Liver (tissue), 9 donors: ENCODE data around the gene USP2. TPM values are rescaled to one million over a fixed set of nuclear protein-coding genes. Genes with fewer than 3 reads are reported as not detected.
"Not testable (repeated sequence)": the region's sequence is repeated elsewhere in the genome, so short reads cannot be mapped to it uniquely, and the experiment has no call there.

ENCODE experiments used
- DNase-seq: peaks from one replicate; pipeline ENCODE4 v3.0.0-alpha.2; 2017; ENCODE audit warnings: low spot score
- H3K27ac ChIP-seq, 2 donors: one replicate each; pipeline ENCODE4 v1.7.0; 2013; ENCODE audit warnings: inconsistent platforms in 2 of 2, low read length in 2 of 2, control low read depth in 1 of 2, low read depth in 1 of 2, mild to moderate bottlenecking in 1 of 2
- H3K27me3 ChIP-seq, 4 donors: one replicate each; pipeline versions ENCODE4 v1.6.1 to v1.7.0; 2013; ENCODE audit warnings: low read length in 3 of 4, inconsistent platforms in 1 of 4, mild to moderate bottlenecking in 1 of 4, moderate library complexity in 1 of 4; ENCODE audit not compliant: control insufficient read depth in 4 of 4, insufficient read depth in 4 of 4
- H3K36me3 ChIP-seq, 4 donors: one replicate each; pipeline versions ENCODE4 v1.6.1 to v1.7.0; 2013; ENCODE audit warnings: low read length in 3 of 4, mild to moderate bottlenecking in 3 of 4, low read depth in 1 of 4, moderate library complexity in 1 of 4; ENCODE audit not compliant: control insufficient read depth in 4 of 4, insufficient read depth in 3 of 4
- H3K4me1 ChIP-seq, 4 donors: one replicate each; pipeline versions ENCODE4 v1.6.1 to v1.7.0; 2013; ENCODE audit warnings: low read length in 3 of 4, mild to moderate bottlenecking in 3 of 4, moderate library complexity in 1 of 4; ENCODE audit not compliant: control insufficient read depth in 4 of 4, insufficient read depth in 4 of 4
- H3K4me3 ChIP-seq, 3 donors: one replicate each; pipeline versions ENCODE4 v1.6.1 to v1.7.0; 2013; ENCODE audit warnings: low read length in 3 of 3, control low read depth in 1 of 3, low read depth in 1 of 3, mild to moderate bottlenecking in 1 of 3
- H3K9ac ChIP-seq, 2 donors: one replicate each; pipeline ENCODE4 v1.7.0; 2013; ENCODE audit warnings: low read length in 2 of 2, mild to moderate bottlenecking in 2 of 2, moderate library complexity in 2 of 2, control low read depth in 1 of 2, low read depth in 1 of 2
- H3K9me3 ChIP-seq, 4 donors: one replicate each; pipeline versions ENCODE4 v1.6.1 to v1.7.0; 2013; ENCODE audit warnings: low read length in 3 of 4; ENCODE audit not compliant: control insufficient read depth in 4 of 4
- EGR1 ChIP-seq, 2 donors: IDR thresholded peaks; 2 replicates each; pipeline ENCODE4 v1.6.1; 2016 to 2018; ENCODE audit warnings: antibody characterized with exemption in 2 of 2, low read depth in 2 of 2
- FOXA2 ChIP-seq: IDR thresholded peaks from 2 replicates; pipeline ENCODE4 v1.6.1; 2016; ENCODE audit warnings: antibody characterized with exemption
- GABPA ChIP-seq, 2 donors: IDR thresholded peaks in 1 of 2; conservative IDR thresholded peaks in 1 of 2; 2 replicates each; pipeline ENCODE4 v1.6.1; 2016; ENCODE audit warnings: antibody characterized with exemption in 2 of 2, mild to moderate bottlenecking in 1 of 2, moderate library complexity in 1 of 2
- HNF4A ChIP-seq, 2 donors: conservative IDR thresholded peaks; 2 replicates each; pipeline ENCODE4 v1.6.1; 2016; ENCODE audit warnings: antibody characterized with exemption in 2 of 2, mild to moderate bottlenecking in 2 of 2
- HNF4G ChIP-seq: IDR thresholded peaks from 2 replicates; pipeline ENCODE4 v1.6.1; 2016; ENCODE audit warnings: antibody characterized with exemption
- JUND ChIP-seq, 2 donors: IDR thresholded peaks; 2 replicates each; pipeline ENCODE4 v1.6.1; 2016; ENCODE audit warnings: antibody characterized with exemption in 2 of 2
- NR2F2 ChIP-seq: IDR thresholded peaks from 2 replicates; pipeline ENCODE4 v1.6.1; 2016; ENCODE audit warnings: antibody characterized with exemption
- RAD21 ChIP-seq, 2 donors: IDR thresholded peaks; 2 replicates each; pipeline ENCODE4 v1.6.1; 2016; ENCODE audit warnings: antibody characterized with exemption in 2 of 2, mild to moderate bottlenecking in 2 of 2
- RXRA ChIP-seq, 2 donors: IDR thresholded peaks; 2 replicates each; pipeline ENCODE4 v1.6.1; 2017 to 2018; ENCODE audit warnings: antibody characterized with exemption in 2 of 2, mild to moderate bottlenecking in 1 of 2
- SP1 ChIP-seq: IDR thresholded peaks from 2 replicates; pipeline ENCODE4 v1.6.1; 2018; ENCODE audit warnings: antibody characterized with exemption, mild to moderate bottlenecking
- TAF1 ChIP-seq: conservative IDR thresholded peaks from 2 replicates; pipeline ENCODE4 v1.6.1; 2016; ENCODE audit warnings: antibody characterized with exemption, mild to moderate bottlenecking
- YY1 ChIP-seq: IDR thresholded peaks from 2 replicates; pipeline ENCODE4 v1.6.1; 2016; ENCODE audit warnings: antibody characterized with exemption, mild to moderate bottlenecking
- WGBS: extraction: QIAGEN DNeasy Blood & Tissue Kit; methylation state at CpG from one replicate; pipeline ENCODE4 v1.1.7; 2013; 5-methylcytosine and 5-hydroxymethylcytosine counted together
- polyA plus RNA-seq, 2 donors: library from polyadenylated mRNA; stranded (reverse) in 1 of 2; unstranded in 1 of 2; fragments of 200-250 nt in 1 of 2; fragments of >200 nt in 1 of 2; fragmentation: Nextera tagmentation in 1 of 2; extraction: Ambion mirVana in 1 of 2; gene quantifications; one replicate each; pipeline versions ENCODE4 v1.2.1 to v1.2.3, GENCODE V29; 2013 to 2015
- total RNA-seq, 2 donors: library from RNA; depleted of rRNA; stranded (reverse); fragments of >200 nt; gene quantifications; one replicate each; pipeline ENCODE4 v1.2.3, GENCODE V29; 2014
- TF ChIP-seq, protein P1 (sequence below): IDR thresholded peaks from 2 replicates; pipeline ENCODE4 v1.6.1; 2016; ENCODE audit warnings: antibody characterized with exemption
- TF ChIP-seq, protein P2 (sequence below): IDR thresholded peaks from 2 replicates; pipeline ENCODE4 v1.6.1; 2016; ENCODE audit warnings: antibody characterized with exemption, mild to moderate bottlenecking
- TF ChIP-seq, protein P3 (sequence below): IDR thresholded peaks from 2 replicates; pipeline ENCODE4 v1.6.1; 2016; ENCODE audit warnings: antibody characterized with exemption
- TF ChIP-seq, protein P4 (sequence below): IDR thresholded peaks from 2 replicates; pipeline ENCODE4 v1.6.1; 2016; ENCODE audit warnings: antibody characterized with exemption
- TF ChIP-seq, protein P5 (sequence below): fragments of 150-350 bp; IDR thresholded peaks from 2 replicates; pipeline ENCODE4 v1.5.1; 2017; ENCODE audit warnings: improper control_type of control experiment, low read depth, low read length; ENCODE audit not compliant: missing input control
- donor health status: healthy.
- donor health status: healthy.
- donor health status: healthy.
- donor health status: healthy.
- donor health status: healthy.

USP2 gene
- total and polyA plus RNA-seq, 4 donors, result 0.65 to 4.4 (median 2.1) TPM

DNA sequence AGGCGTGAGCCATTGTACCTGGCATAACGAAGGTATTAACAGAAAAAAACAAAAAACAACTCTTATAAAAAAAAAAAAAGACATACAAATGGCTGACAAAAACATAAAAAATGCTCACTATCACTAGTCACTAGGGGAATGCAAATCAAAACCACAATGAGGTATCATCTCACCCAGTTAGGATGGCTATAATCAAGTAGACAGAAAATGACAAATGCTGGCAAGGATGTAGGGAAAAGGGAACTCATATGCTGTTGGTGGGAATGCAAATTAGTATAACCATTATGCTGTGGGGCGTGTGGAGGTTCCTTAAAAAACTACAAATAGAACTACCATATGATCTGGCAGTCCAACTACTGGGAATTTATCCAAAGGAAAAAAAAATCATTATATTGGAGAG is 24.5 kb upstream of the USP2 start:
- WGBS, result 90% methylated on average over 3 of the region's 3 CpGs
- no peak overlapping the region for H3K9ac ChIP-seq
- no peaks in the 10 kb centered on the region for H3K27me3 ChIP-seq
- no peaks in the 10 kb centered on the region for H3K4me1 ChIP-seq
- no peak for DNase-seq
- no peak overlapping the region for H3K27ac ChIP-seq
- H3K9me3 ChIP-seq, result peaks cover 0 to 1% (median 0%) of the 10 kb centered on the region in 4 donors
- no peaks in the 10 kb centered on the region for H3K36me3 ChIP-seq
- TF ChIP-seq FOXA2 (no peak), YY1 (no peak), SP1 (no peak), GABPA (IDR thresholded peaks at IDR 0.05 in 1 of 2, conservative IDR thresholded peaks at IDR 0.05 in 1 of 2) (no peak), EGR1 (IDR thresholded peaks at IDR 0.05; ENCODE audit: low read depth in 2 of 2) (no peak), HNF4A (conservative IDR thresholded peaks at IDR 0.05) (no peak), RAD21 (IDR thresholded peaks at IDR 0.05) (no peak), HNF4G (no peak), TAF1 (no peak), NR2F2 (no peak), JUND (IDR thresholded peaks at IDR 0.05) (no peak), RXRA (IDR thresholded peaks at IDR 0.05) (no peak)
- TF ChIP-seq, protein P1, sequence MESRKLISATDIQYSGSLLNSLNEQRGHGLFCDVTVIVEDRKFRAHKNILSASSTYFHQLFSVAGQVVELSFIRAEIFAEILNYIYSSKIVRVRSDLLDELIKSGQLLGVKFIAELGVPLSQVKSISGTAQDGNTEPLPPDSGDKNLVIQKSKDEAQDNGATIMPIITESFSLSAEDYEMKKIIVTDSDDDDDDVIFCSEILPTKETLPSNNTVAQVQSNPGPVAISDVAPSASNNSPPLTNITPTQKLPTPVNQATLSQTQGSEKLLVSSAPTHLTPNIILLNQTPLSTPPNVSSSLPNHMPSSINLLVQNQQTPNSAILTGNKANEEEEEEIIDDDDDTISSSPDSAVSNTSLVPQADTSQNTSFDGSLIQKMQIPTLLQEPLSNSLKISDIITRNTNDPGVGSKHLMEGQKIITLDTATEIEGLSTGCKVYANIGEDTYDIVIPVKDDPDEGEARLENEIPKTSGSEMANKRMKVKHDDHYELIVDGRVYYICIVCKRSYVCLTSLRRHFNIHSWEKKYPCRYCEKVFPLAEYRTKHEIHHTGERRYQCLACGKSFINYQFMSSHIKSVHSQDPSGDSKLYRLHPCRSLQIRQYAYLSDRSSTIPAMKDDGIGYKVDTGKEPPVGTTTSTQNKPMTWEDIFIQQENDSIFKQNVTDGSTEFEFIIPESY, result no peak
- TF ChIP-seq, protein P2, sequence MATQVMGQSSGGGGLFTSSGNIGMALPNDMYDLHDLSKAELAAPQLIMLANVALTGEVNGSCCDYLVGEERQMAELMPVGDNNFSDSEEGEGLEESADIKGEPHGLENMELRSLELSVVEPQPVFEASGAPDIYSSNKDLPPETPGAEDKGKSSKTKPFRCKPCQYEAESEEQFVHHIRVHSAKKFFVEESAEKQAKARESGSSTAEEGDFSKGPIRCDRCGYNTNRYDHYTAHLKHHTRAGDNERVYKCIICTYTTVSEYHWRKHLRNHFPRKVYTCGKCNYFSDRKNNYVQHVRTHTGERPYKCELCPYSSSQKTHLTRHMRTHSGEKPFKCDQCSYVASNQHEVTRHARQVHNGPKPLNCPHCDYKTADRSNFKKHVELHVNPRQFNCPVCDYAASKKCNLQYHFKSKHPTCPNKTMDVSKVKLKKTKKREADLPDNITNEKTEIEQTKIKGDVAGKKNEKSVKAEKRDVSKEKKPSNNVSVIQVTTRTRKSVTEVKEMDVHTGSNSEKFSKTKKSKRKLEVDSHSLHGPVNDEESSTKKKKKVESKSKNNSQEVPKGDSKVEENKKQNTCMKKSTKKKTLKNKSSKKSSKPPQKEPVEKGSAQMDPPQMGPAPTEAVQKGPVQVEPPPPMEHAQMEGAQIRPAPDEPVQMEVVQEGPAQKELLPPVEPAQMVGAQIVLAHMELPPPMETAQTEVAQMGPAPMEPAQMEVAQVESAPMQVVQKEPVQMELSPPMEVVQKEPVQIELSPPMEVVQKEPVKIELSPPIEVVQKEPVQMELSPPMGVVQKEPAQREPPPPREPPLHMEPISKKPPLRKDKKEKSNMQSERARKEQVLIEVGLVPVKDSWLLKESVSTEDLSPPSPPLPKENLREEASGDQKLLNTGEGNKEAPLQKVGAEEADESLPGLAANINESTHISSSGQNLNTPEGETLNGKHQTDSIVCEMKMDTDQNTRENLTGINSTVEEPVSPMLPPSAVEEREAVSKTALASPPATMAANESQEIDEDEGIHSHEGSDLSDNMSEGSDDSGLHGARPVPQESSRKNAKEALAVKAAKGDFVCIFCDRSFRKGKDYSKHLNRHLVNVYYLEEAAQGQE, result no peak
- TF ChIP-seq, protein P3, sequence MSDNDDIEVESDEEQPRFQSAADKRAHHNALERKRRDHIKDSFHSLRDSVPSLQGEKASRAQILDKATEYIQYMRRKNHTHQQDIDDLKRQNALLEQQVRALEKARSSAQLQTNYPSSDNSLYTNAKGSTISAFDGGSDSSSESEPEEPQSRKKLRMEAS, result no peak
- TF ChIP-seq, protein P4, sequence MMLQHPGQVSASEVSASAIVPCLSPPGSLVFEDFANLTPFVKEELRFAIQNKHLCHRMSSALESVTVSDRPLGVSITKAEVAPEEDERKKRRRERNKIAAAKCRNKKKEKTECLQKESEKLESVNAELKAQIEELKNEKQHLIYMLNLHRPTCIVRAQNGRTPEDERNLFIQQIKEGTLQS, result no peak
- TF ChIP-seq, protein P5, sequence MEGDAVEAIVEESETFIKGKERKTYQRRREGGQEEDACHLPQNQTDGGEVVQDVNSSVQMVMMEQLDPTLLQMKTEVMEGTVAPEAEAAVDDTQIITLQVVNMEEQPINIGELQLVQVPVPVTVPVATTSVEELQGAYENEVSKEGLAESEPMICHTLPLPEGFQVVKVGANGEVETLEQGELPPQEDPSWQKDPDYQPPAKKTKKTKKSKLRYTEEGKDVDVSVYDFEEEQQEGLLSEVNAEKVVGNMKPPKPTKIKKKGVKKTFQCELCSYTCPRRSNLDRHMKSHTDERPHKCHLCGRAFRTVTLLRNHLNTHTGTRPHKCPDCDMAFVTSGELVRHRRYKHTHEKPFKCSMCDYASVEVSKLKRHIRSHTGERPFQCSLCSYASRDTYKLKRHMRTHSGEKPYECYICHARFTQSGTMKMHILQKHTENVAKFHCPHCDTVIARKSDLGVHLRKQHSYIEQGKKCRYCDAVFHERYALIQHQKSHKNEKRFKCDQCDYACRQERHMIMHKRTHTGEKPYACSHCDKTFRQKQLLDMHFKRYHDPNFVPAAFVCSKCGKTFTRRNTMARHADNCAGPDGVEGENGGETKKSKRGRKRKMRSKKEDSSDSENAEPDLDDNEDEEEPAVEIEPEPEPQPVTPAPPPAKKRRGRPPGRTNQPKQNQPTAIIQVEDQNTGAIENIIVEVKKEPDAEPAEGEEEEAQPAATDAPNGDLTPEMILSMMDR, result no peak
- no peak overlapping the region for H3K4me3 ChIP-seq

DNA sequence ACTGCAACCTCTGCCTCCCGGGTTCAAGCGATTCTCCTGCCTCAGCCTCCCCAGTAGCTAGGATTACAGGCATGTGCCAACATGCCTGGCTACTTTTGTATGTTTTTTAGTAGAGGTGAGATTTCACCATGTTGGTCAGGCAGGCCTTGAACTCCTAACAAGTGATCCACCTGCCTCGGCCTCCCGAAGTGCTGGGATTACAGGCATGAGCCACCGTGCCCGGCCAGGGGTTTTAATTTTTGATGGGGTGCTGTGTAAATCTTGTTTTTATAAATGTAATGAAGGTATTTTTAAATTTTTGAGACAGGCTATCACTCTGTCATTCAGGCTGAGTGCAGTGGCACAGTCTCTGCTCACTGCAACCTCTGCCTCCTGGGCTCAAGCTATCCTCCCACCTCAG is 24.0 kb upstream of the USP2 start:
- H3K27ac ChIP-seq, H3K4me1 ChIP-seq, H3K9ac ChIP-seq, H3K4me3 ChIP-seq, H3K36me3 ChIP-seq, H3K27me3 ChIP-seq, H3K9me3 ChIP-seq, DNase-seq: not testable (repeated sequence)
- WGBS, result 95% methylated on average over 6 of the region's 6 CpGs
